ENCODE results near the gene ASS1. TPM values are rescaled to one million over a fixed set of nuclear protein-coding genes. Genes with fewer than 3 reads are reported as not detected.

ASS1 gene
- total and polyA plus RNA-seq, 12 donors, result 27.4 to 147 (median 53.3) TPM

DNA sequence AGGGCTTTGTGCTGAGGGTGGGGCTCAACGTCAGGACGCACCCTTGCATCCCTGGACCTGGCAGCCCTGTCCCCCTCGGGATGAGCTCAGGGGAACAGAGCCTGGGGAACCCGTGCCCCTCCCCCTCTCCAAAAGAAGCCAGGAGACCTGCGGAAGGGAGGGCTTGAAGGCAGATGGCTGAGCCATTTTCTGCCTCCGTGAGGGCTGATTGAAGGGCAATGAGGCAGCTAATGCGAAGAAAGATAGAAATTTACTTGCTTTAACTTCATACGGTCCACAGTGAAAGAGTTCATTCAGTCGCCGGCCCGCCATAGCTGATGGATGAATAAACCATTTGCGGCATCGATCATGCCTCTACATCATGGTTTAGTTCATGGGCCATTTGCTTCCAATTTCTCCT is 28.8 kb downstream of the ASS1 start:
- DNase-seq, result no peak
- TF ChIP-seq, protein P1, sequence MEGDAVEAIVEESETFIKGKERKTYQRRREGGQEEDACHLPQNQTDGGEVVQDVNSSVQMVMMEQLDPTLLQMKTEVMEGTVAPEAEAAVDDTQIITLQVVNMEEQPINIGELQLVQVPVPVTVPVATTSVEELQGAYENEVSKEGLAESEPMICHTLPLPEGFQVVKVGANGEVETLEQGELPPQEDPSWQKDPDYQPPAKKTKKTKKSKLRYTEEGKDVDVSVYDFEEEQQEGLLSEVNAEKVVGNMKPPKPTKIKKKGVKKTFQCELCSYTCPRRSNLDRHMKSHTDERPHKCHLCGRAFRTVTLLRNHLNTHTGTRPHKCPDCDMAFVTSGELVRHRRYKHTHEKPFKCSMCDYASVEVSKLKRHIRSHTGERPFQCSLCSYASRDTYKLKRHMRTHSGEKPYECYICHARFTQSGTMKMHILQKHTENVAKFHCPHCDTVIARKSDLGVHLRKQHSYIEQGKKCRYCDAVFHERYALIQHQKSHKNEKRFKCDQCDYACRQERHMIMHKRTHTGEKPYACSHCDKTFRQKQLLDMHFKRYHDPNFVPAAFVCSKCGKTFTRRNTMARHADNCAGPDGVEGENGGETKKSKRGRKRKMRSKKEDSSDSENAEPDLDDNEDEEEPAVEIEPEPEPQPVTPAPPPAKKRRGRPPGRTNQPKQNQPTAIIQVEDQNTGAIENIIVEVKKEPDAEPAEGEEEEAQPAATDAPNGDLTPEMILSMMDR (IDR thresholded peaks at IDR 0.05), result no peak
- H3K36me3 ChIP-seq, result peaks cover 0 to 73% (median 11%) of the 10 kb centered on the region in 9 donors
- H3K27me3 ChIP-seq, result peaks cover 0 to 6% (median 0%) of the 10 kb centered on the region in 7 donors
- 73 to 76% methylated on average over 13 of the region's 13 CpGs for WGBS, 2 donors
- no peaks in the 10 kb centered on the region for H3K4me1 ChIP-seq
- intact Hi-C loops (cut with DNase I), result loop anchor here in 1 of 10 donors (10.0 kb wide), 1 partner anchor 59 kb away; no protein-coding TSS in a partner anchor
- H3K9me3 ChIP-seq, result no peaks in the 10 kb centered on the region
- no peak overlapping the region for H3K4me3 ChIP-seq
- no peak for ATAC-seq
- no peak overlapping the region for H3K27ac ChIP-seq

DNA sequence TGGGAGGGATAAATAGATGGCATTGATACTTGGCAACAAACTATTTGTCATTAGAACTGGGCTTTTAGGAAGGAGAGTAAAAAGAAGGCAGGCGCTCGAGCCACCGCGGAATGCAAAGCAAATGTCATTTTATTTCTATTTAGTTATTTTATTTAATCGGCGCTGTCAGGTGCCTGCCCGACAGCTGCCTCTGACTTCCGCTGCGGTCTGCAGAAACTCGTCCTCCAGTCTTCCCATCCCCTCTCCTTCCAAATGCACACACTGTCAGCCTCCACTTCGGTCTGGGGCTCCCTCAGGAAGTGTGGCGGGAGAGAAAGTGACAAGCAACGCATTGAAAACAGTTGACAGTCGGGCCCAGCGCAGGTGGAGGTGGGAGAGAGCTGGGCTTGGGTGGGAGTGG is 29.3 kb downstream of the ASS1 start:
- TF ChIP-seq, protein P1 (IDR thresholded peaks at IDR 0.05), result no peak
- no peaks in the 10 kb centered on the region for H3K4me1 ChIP-seq
- 66 to 78% methylated on average over 15 of the region's 15 CpGs for WGBS, 2 donors
- no peak overlapping the region for H3K4me3 ChIP-seq
- H3K27me3 ChIP-seq, result peaks cover 0 to under 1% (median 0%) of the 10 kb centered on the region in 7 donors
- no peaks in the 10 kb centered on the region for H3K9me3 ChIP-seq
- no peak overlapping the region for H3K27ac ChIP-seq
- intact Hi-C loops (cut with DNase I), result loop anchor here in 1 of 10 donors (10.0 kb wide), 1 partner anchor 59 kb away; no protein-coding TSS in a partner anchor
- no peak for ATAC-seq
- no peak for DNase-seq
- H3K36me3 ChIP-seq, result peaks cover 0 to 70% (median 11%) of the 10 kb centered on the region in 9 donors

DNA sequence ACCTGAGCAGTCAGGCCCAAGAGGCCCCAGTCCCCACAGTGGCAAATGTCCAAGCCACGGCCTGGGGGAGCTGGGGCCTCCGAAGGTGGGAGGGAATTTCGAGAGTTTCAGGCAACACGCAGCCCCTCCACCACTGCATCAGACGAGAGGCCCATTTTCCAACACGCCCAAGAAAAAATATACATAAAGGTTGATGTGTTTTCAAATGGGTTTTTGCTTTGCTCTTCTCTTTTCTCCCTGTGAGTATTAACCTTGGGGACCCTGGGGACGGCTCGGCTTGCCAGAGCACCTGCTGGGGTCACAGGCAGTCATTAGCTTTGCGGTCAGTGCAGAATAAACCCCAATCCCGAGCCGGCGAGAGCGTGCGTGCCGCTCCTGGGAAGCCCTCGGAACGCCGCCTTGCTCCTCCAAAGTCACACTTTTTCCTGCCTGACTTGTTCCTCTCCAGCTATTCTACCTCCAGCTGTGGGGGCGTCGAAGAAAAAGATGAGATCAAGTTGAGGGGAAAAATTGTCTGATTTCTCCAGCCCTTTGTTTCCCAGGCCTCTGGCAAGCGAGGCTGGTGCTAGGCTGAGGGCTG is 31.5 kb downstream of the ASS1 start:
- no peaks in the 10 kb centered on the region for H3K27me3 ChIP-seq
- intact Hi-C loops (cut with DNase I), result loop anchor here in 1 of 10 donors (10.0 kb wide), 1 partner anchor 61 kb away; no protein-coding TSS in a partner anchor
- TF ChIP-seq, protein P1 (IDR thresholded peaks at IDR 0.05), result no peak
- no peak overlapping the region for H3K27ac ChIP-seq
- H3K4me3 ChIP-seq, result no peak overlapping the region
- WGBS, 2 donors, result 87 to 90% methylated on average over 21 of the region's 21 CpGs
- no peaks in the 10 kb centered on the region for H3K4me1 ChIP-seq
- H3K36me3 ChIP-seq, result peaks cover 0 to 68% (median 13%) of the 10 kb centered on the region in 9 donors
- no peaks in the 10 kb centered on the region for H3K9me3 ChIP-seq
- DNase-seq (no peak), ATAC-seq (no peak)

DNA sequence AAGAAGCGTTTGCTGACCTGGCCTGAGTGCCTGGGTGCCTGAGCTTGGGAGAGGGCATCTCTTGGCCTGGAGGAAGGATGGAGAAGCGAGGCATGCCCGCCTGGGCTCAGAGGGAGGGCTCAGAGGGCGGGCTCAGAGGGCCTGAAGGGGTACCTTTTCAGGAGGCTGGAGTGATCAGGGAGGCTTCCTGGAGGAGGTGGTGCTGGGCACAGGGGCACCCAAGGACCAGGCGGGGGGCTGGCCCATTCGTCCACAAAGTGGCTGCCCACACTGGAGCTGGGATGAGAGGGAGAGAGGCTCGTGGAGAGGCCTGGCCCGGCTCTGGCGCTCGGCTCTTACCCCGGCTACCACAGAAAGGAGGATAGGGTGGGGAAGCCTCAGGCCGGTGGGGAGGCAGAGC is 32.8 kb downstream of the ASS1 start:
- 92 to 93% methylated on average over 12 of the region's 12 CpGs for WGBS, 2 donors
- H3K27ac ChIP-seq, result no peak overlapping the region
- H3K27me3 ChIP-seq, result peaks cover 0 to 1% (median 0%) of the 10 kb centered on the region in 7 donors
- no peaks in the 10 kb centered on the region for H3K4me1 ChIP-seq
- H3K4me3 ChIP-seq, result no peak overlapping the region
- peaks cover 0 to 60% (median 13%) of the 10 kb centered on the region in 9 donors for H3K36me3 ChIP-seq
- ATAC-seq (no peak), DNase-seq (no peak)
- intact Hi-C loops (cut with DNase I), result loop anchor here in 1 of 10 donors (10.0 kb wide), 1 partner anchor 63 kb away; no protein-coding TSS in a partner anchor
- no peaks in the 10 kb centered on the region for H3K9me3 ChIP-seq
- TF ChIP-seq, protein P1 (IDR thresholded peaks at IDR 0.05), result no peak
